ENCODE measurements around the gene RIOK3.

DNA sequence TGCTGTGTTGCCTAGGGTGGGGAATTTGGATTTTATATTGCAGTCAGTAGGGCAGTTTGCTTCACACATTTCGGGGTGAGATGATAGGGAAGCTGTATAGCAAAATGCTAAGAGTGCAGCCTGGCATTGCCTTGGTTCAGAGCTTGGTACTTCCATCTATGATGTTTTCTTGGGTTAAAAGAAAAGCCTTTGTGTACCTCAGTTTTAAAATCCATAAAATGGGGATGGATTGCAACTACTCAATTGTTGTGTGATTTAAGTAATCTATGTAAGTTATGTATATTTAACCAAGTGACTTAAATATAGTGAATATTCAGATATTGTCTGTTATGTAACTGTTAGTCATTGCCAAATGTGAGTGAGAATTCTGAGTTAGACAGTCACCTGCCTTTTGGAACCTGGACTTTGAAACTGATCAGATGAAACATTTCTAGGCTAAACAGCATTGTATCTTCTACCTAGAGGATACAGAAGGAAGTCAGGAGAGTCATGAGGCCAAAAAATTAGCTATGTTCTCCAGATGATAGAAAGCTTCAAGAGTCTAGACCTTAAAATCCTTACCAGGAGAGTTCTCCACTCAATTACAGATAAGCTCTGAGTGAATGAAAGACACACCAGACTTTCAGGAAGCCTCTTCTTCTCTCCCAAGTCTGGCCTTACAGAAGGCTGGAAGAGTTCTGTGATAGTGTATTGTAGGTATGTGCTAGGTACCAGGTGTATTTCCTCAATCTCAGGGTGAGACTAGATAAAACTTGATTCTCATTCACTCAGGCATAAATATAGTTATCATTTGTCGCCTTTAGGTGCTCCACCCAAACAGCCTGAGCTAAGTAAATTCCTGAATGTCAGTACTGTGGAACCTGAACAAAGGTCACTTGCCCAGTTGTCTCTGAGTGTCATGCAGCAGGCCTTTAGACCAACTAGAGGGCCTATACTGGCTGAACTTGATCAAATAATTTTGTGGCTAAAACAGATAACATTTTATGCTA, 7.5 kb downstream of the RIOK3 start:
- TF ChIP-seq, protein P1, sequence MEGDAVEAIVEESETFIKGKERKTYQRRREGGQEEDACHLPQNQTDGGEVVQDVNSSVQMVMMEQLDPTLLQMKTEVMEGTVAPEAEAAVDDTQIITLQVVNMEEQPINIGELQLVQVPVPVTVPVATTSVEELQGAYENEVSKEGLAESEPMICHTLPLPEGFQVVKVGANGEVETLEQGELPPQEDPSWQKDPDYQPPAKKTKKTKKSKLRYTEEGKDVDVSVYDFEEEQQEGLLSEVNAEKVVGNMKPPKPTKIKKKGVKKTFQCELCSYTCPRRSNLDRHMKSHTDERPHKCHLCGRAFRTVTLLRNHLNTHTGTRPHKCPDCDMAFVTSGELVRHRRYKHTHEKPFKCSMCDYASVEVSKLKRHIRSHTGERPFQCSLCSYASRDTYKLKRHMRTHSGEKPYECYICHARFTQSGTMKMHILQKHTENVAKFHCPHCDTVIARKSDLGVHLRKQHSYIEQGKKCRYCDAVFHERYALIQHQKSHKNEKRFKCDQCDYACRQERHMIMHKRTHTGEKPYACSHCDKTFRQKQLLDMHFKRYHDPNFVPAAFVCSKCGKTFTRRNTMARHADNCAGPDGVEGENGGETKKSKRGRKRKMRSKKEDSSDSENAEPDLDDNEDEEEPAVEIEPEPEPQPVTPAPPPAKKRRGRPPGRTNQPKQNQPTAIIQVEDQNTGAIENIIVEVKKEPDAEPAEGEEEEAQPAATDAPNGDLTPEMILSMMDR (conservative IDR thresholded peaks at IDR 0.05 in 1 of 2, IDR thresholded peaks at IDR 0.05 in 1 of 2; ENCODE audit: extremely low read depth in 1 of 2, insufficient read depth in 1 of 2, low read depth in 1 of 2, low read length in 2 of 2) = no peak
- TF ChIP-seq EZH2 (IDR thresholded peaks at IDR 0.05; ENCODE audit: borderline replicate concordance, low read length) = no peak

Data from mammary epithelial cell (primary cell).